Measurements from ENCODE around the gene ABHD2.

GRCh38 chr15:89098281-89098680 lies 10.0 kb downstream of the ABHD2 start:
- TF ChIP-seq CTCF (IDR thresholded peaks at IDR 0.05), result no peak
- no peak for TF ChIP-seq POLR2A (IDR thresholded peaks at IDR 0.05)

All from heart left ventricle (tissue), 13 donors.